ENCODE measurements around the gene STRA6. TPM values are rescaled to one million over a fixed set of nuclear protein-coding genes. Genes with fewer than 3 reads are reported as not detected.

STRA6 gene
- polyA plus RNA-seq, 1 of the 3 experiments (the other 2 are of a cell fraction), result 27.9 TPM

- POLR2A ChIA-PET, result interaction anchor here (1.6 kb wide), 1 partner anchor 21 kb away, joined by 4 read pairs; no protein-coding TSS in a partner anchor
- no peak overlapping the region for H2AFZ ChIP-seq (ENCODE audit: low read depth)
- no peaks in the 10 kb centered on the region for H3K9me3 ChIP-seq
- H3K27me3 ChIP-seq (ENCODE audit: insufficient read depth), result no peaks in the 10 kb centered on the region
- peak; percentile 37 for DNase-seq
- H3K4me1 ChIP-seq (ENCODE audit: control insufficient read depth in 1 of 2, insufficient read depth in 2 of 2, low read depth in 1 of 2, low read length in 1 of 2), result peaks cover 41 to 68% of the 10 kb centered on the region in 2 experiments; a peak in 3 of 4 replicates
- H3K4me2 ChIP-seq, result peak overlapping the region; percentile 54
- H4K20me1 ChIP-seq (ENCODE audit: insufficient read depth), result no peaks in the 10 kb centered on the region
- H3K4me3 ChIP-seq (ENCODE audit: low read depth in 2 of 2, low read length in 1 of 2), result no peak overlapping the region
- H3F3A ChIP-seq (replicated peaks; ENCODE audit: insufficient read depth), result peaks cover 20% of the 10 kb centered on the region
- H3K9ac ChIP-seq, result peak overlapping the region; percentile 55
- no peaks in the 10 kb centered on the region for H3K79me2 ChIP-seq (ENCODE audit: insufficient read depth)
- peak overlapping the region; percentile 83 to 86 for H3K27ac ChIP-seq (ENCODE audit: low read depth in 2 of 2, low read length in 1 of 2)
- H3K36me3 ChIP-seq (replicated peaks in 1 of 2; ENCODE audit: control insufficient read depth in 1 of 2, insufficient read depth in 2 of 2, low read length in 1 of 2), result peaks cover 4 to 13% of the 10 kb centered on the region in 2 experiments
- CTCF ChIA-PET, result interaction anchor here (0.7 to 1.8 kb wide), 4 partner anchors 15 to 128 kb away, joined by 3 to 5 read pairs (median 4); partner anchors contain the start of gene STRA6
- 33% methylated on average over 10 of the region's 13 CpGs for WGBS (ENCODE audit: low lambda C conversion rate)
- no peaks in the 10 kb centered on the region for H3K9me2 ChIP-seq
- TF ChIP-seq CHD2 (IDR thresholded peaks at IDR 0.05; ENCODE audit: low read length, partially characterized antibody), result no peak
- peak; percentile 92 for TF ChIP-seq NFIC (IDR thresholded peaks at IDR 0.05; ENCODE audit: borderline replicate concordance)
- TF ChIP-seq TCF12 (IDR thresholded peaks at IDR 0.05), result peak; percentile 87
- TF ChIP-seq POLR2AphosphoS5 (IDR thresholded peaks at IDR 0.05; ENCODE audit: low read depth, low read length), result no peak; the same call in 1 of the 2 replicates
- no peak for TF ChIP-seq YY1 (IDR thresholded peaks at IDR 0.05; ENCODE audit: low read depth)
- no peak for TF ChIP-seq ELF1 (IDR thresholded peaks at IDR 0.05)
- peak; percentile 87 for TF ChIP-seq JUND (IDR thresholded peaks at IDR 0.05)
- no peak for TF ChIP-seq NRF1 (IDR thresholded peaks at IDR 0.05; ENCODE audit: low read depth, low read length)
- TF ChIP-seq MAX (IDR thresholded peaks at IDR 0.05; ENCODE audit: low read depth), result peak; percentile 89
- no peak; the same call in 1 of the 2 replicates for TF ChIP-seq SIN3A (IDR thresholded peaks at IDR 0.05; ENCODE audit: borderline replicate concordance, low read depth, low read length)
- no peak for TF ChIP-seq EZH2phosphoT487 (IDR thresholded peaks at IDR 0.05; ENCODE audit: borderline replicate concordance, low read depth)
- TF ChIP-seq PBX3 (IDR thresholded peaks at IDR 0.05), result peak; percentile 59
- peak in 1 of 2 experiments; percentile 88; a peak in 1 of 4 replicates for TF ChIP-seq EP300 (IDR thresholded peaks at IDR 0.05; ENCODE audit: borderline replicate concordance in 1 of 2, low read depth in 1 of 2, low read length in 1 of 2)
- no peak for TF ChIP-seq USF1 (IDR thresholded peaks at IDR 0.05; ENCODE audit: borderline replicate concordance, low read depth)
- TF ChIP-seq TAF1 (IDR thresholded peaks at IDR 0.05; ENCODE audit: borderline replicate concordance, low read depth, low read length), result no peak
- no peak; the same call in 1 of the 2 replicates for TF ChIP-seq RXRA (IDR thresholded peaks at IDR 0.05; ENCODE audit: borderline replicate concordance, low read depth)
- TF ChIP-seq GABPA (IDR thresholded peaks at IDR 0.05; ENCODE audit: low read depth), result no peak
- no peak for TF ChIP-seq FOXM1 (IDR thresholded peaks at IDR 0.05; ENCODE audit: low read depth)
- peak; percentile 91; the same call in 1 of the 2 replicates for TF ChIP-seq FOSL2 (IDR thresholded peaks at IDR 0.05; ENCODE audit: borderline replicate concordance, low read depth)
- no peak for TF ChIP-seq USF2 (IDR thresholded peaks at IDR 0.05; ENCODE audit: borderline replicate concordance, low read depth, low read length)
- 0 out of 2 replicates have a peak, but pooled peaks have one; percentile 47 for TF ChIP-seq REST (IDR thresholded peaks at IDR 0.05; ENCODE audit: low read depth, low read length)
- no peak for TF ChIP-seq FOXJ3 (CRISPR knock-in tag; IDR thresholded peaks at IDR 0.05)
- TF ChIP-seq MEF2A (IDR thresholded peaks at IDR 0.05; ENCODE audit: borderline replicate concordance, low read depth), result no peak
- no peak for TF ChIP-seq SMC3 (IDR thresholded peaks at IDR 0.05; ENCODE audit: low read depth, low read length)
- TF ChIP-seq IRF3 (IDR thresholded peaks at IDR 0.05; ENCODE audit: low read depth, low read length), result no peak
- no peak for TF ChIP-seq RFX5 (IDR thresholded peaks at IDR 0.05; ENCODE audit: low read length)
Measured at GRCh38 chr15:74179101-74179841, 23.3 kb downstream of the STRA6 start.
